ENCODE data around the gene PHLDA1. TPM values are rescaled to one million over a fixed set of nuclear protein-coding genes. Genes with fewer than 3 reads are reported as not detected.
A peak's percentile ranks its signal among the peaks of the same experiment; 100 is the strongest.

PHLDA1 gene
- total and polyA plus RNA-seq, 10 donors: 2.2 to 44.4 (median 20.6) TPM

- peaks cover 0 to 41% (median 28%) of the 10 kb centered on the region in 6 donors for H3K4me1 ChIP-seq
- no peak for DNase-seq
- H3K36me3 ChIP-seq: no peaks in the 10 kb centered on the region
- no peak for TF ChIP-seq POLR2AphosphoS5 (IDR thresholded peaks at IDR 0.05)
- no peaks in the 10 kb centered on the region for H3K9me3 ChIP-seq
- intact Hi-C loops (cut with DNase I; ENCODE audit: low total_unique reads): no loop called here
- H3K27me3 ChIP-seq (replicated peaks in 1 of 7): peaks cover 0 to 8% (median 0%) of the 10 kb centered on the region in 7 donors
- 91 to 100% (median 98%) methylated on average over 2 of the region's 2 CpGs for WGBS, 5 donors
- no peak overlapping the region for H3K4me3 ChIP-seq
- H3K27ac ChIP-seq: peak overlapping the region in 1 of 8 donors; percentile 39
Measured at GRCh38 chr12:76023069-76023690, 8.4 kb downstream of the PHLDA1 start.

DNA sequence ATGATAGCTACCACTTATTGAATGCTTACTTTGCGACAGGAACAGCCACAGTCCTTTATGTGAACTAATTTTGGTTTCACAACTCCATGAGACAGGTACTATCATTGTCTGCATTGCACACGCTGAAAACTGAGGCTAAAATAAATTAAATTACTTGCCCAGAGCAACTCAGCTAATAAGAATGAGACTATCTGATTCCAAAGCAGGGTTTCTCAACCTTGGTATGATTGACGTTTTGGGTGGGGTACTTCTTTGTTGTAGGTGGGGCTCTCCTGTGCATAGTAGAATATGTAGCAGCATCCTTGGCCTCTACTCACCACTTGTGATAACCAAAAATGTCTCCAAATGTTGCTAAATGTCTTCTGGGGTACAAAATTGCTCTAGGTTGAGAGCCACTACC lies 9.1 kb downstream of the PHLDA1 start:
- H3K4me3 ChIP-seq: no peak overlapping the region
- no peak for TF ChIP-seq POLR2A (IDR thresholded peaks at IDR 0.05)
- TF ChIP-seq, protein P1, sequence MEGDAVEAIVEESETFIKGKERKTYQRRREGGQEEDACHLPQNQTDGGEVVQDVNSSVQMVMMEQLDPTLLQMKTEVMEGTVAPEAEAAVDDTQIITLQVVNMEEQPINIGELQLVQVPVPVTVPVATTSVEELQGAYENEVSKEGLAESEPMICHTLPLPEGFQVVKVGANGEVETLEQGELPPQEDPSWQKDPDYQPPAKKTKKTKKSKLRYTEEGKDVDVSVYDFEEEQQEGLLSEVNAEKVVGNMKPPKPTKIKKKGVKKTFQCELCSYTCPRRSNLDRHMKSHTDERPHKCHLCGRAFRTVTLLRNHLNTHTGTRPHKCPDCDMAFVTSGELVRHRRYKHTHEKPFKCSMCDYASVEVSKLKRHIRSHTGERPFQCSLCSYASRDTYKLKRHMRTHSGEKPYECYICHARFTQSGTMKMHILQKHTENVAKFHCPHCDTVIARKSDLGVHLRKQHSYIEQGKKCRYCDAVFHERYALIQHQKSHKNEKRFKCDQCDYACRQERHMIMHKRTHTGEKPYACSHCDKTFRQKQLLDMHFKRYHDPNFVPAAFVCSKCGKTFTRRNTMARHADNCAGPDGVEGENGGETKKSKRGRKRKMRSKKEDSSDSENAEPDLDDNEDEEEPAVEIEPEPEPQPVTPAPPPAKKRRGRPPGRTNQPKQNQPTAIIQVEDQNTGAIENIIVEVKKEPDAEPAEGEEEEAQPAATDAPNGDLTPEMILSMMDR (IDR thresholded peaks at IDR 0.05 in 8 of 11, conservative IDR thresholded peaks at IDR 0.05 in 3 of 11): no peak
- no peak for TF ChIP-seq POLR2AphosphoS5 (IDR thresholded peaks at IDR 0.05)
- 91 to 96% (median 93%) methylated on average over 3 of the region's 3 CpGs for WGBS, 5 donors
- DNase-seq: no peak
- H3K27me3 ChIP-seq (replicated peaks in 1 of 7): peaks cover 0 to 3% (median 0%) of the 10 kb centered on the region in 7 donors
- peaks cover 0 to 43% (median 25%) of the 10 kb centered on the region in 6 donors for H3K4me1 ChIP-seq
- intact Hi-C loops (cut with DNase I; ENCODE audit: low total_unique reads): no loop called here
- H3K27ac ChIP-seq: peak overlapping the region in 1 of 8 donors; percentile 84
- no peaks in the 10 kb centered on the region for H3K36me3 ChIP-seq
- no peaks in the 10 kb centered on the region for H3K9me3 ChIP-seq

DNA sequence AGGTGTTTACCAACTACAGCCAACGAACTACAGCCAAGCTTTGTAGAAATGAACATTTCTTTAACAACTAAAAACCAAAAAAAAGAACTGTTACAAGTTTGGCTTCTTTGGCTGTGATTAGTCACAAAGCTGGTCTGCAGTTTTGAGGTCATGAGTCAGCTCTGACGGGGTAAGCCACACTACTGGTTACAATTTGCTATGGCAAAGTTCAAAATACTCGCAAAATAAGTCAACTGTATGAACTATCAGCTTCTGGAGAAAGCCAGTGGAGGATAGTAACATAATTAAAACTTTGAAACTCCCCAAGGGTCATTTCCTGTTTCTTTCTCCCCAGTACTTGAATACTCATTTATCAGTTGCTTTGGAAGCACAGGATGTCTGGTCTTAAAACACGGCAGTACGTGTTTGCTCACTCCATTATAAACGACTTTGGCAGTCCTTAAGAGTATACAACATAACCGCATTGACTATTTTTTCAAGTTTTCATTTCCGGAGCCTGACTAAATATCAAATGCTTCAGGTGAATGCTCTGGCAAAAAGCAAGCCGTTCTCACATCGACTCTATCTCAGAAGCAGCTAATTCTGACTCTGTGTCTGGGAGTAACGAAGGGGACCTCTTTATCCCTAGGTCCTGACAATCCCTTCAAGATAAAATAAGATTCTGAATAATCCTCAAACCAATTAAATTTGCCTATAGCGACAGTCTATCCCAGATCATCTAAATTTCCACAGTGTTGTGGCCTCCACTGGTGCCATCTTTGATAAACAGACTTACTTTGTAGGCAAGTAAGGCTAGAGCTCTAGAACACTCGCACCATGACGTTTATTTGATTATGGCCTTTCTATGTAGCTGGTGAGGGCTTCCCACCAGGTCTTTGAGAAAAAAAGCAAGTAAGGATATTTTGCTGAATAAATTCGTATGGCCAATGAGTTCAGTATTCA lies 10.6 kb downstream of the PHLDA1 start:
- DNase-seq: no peak
- Histone ChIP-seq H3K9me3 (no peaks in the 10 kb centered on the region), H3K4me1 (peaks cover 0 to 32% (median 18%) of the 10 kb centered on the region in 6 donors), H3K27me3 (replicated peaks in 1 of 7) (no peaks in the 10 kb centered on the region), H3K4me3 (peak overlapping the region in 1 of 8 donors; percentile 8), H3K36me3 (no peaks in the 10 kb centered on the region), H3K27ac (peak overlapping the region; percentile 54 to 84 (median 74))
- 37 to 55% (median 49%) methylated on average over 15 of the region's 15 CpGs for WGBS, 5 donors
- peak in 1 of 3 donors; percentile 13 for TF ChIP-seq POLR2AphosphoS5 (IDR thresholded peaks at IDR 0.05)
- TF ChIP-seq, protein P1 (IDR thresholded peaks at IDR 0.05 in 8 of 11, conservative IDR thresholded peaks at IDR 0.05 in 3 of 11): no peak
- intact Hi-C loops (cut with DNase I; ENCODE audit: low total_unique reads): no loop called here

DNA sequence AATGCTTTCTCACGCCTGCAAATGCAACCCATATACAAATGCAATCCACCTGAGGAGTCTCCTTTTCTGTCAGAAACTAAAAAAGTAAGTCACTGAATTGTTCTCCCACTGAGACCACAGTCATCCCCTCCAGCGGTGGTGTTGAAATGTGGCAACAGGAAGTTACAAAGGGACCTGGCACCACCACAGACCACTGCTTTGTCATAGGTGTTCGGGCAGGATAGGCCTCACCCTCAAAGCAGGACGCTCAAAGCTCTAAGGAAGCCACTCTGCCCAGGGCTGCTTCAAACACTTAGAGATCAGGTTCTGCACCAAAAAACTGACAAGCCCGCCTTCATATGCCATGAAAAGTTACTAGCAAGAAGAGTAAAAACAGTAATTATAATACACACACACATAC lies 11.3 kb downstream of the PHLDA1 start:
- peak; percentile 78 for DNase-seq
- intact Hi-C loops (cut with DNase I; ENCODE audit: low total_unique reads): no loop called here
- 30 to 50% (median 38%) methylated on average over 5 of the region's 5 CpGs for WGBS, 5 donors

More for the DNA sequence above, 11.3 kb downstream of the PHLDA1 start:
- peak overlapping the region in 1 of 8 donors; percentile 8 for H3K4me3 ChIP-seq
- H3K36me3 ChIP-seq: no peaks in the 10 kb centered on the region
- H3K27me3 ChIP-seq (replicated peaks in 1 of 7): no peaks in the 10 kb centered on the region
- H3K4me1 ChIP-seq: peaks cover 0 to 32% (median 18%) of the 10 kb centered on the region in 6 donors
- no peaks in the 10 kb centered on the region for H3K9me3 ChIP-seq
- peak overlapping the region; percentile 54 to 84 (median 74) for H3K27ac ChIP-seq
- TF ChIP-seq POLR2A (IDR thresholded peaks at IDR 0.05): no peak
- peak in 1 of 3 donors; percentile 58 for TF ChIP-seq POLR2AphosphoS5 (IDR thresholded peaks at IDR 0.05)
